Measurements from ENCODE around the gene OSBPL5.

The OSBPL5 gene

DNA sequence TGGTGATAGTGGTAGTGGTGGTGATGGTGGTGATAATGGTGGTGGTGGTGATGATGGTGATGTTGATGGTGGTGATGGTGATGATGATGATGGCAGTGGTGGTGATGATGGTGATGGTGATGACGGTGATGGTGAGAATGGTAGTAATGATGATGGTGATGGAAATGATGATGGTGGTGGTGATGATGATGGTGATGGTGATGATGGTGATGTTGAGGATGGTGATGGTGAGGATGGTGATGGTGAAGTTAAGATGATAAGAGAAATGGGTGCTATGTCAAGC is 41.8 kb upstream of the OSBPL5 start:
- DNase-seq (ENCODE audit: insufficient read length, low spot score) (no peak), FAIRE-seq (no peak)
- no peak for TF ChIP-seq CTCF (IDR thresholded peaks at IDR 0.05; ENCODE audit: insufficient read depth, missing control alignments)

GRCh38 chr11:3206156-3206921 is 41.2 kb upstream of the OSBPL5 start:
- no peak for FAIRE-seq
- DNase-seq (ENCODE audit: insufficient read length, low spot score): no peak
- no peak for TF ChIP-seq CTCF (IDR thresholded peaks at IDR 0.05; ENCODE audit: insufficient read depth, missing control alignments)

GRCh38 chr11:3205261-3206155 is 40.4 kb upstream of the OSBPL5 start:
- TF ChIP-seq CTCF (IDR thresholded peaks at IDR 0.05; ENCODE audit: insufficient read depth, missing control alignments): no peak
- DNase-seq (ENCODE audit: insufficient read length, low spot score): no peak
- FAIRE-seq: no peak

GRCh38 chr11:3204141-3205015 is 39.3 kb upstream of the OSBPL5 start:
- no peak for TF ChIP-seq CTCF (IDR thresholded peaks at IDR 0.05; ENCODE audit: insufficient read depth, missing control alignments)
- FAIRE-seq (no peak), DNase-seq (ENCODE audit: insufficient read length, low spot score) (no peak)

DNA sequence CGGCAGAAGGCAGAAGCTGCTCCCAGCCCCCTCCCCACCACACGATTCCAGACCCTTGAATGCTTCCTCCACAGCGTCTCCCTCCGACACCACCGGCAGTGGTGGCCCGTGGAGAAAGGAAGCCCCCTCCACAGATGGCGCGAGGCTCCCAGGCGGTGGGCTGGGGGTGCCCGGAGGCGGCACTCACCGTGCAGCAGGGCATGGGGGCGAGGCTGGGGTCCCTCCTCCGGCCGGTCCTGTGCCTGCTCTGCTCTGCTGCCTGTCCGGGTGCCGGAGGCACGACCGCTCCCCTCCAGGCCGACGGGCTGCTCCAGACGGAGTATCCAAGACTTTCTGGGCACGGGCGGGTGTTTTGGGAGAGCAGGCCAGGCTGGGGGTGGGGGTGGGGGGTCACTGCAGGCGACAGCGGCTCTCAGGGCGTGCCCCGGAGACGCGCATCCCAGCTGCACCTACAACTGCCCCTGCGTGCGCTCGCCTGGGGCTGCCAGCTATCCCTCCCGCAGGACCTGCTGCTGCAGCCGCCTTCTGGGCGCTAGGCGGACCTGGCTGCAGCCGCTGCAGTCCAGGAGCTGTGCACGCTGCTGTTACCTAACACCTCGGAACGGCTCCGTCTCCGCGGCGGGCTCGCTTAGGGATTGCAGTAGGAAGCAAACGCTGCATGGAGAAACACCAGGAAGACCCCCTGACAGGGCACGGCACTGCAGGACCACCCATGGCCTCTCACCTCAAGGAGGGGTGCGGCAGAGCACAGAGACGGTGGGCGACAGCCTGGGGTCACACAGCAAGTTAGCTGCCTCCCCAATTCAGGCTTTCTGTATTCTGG is 38.3 kb upstream of the OSBPL5 start:
- TF ChIP-seq CTCF (IDR thresholded peaks at IDR 0.05; ENCODE audit: insufficient read depth, missing control alignments): no peak
- DNase-seq (ENCODE audit: insufficient read length, low spot score) (no peak), FAIRE-seq (no peak)

GRCh38 chr11:3202759-3203158 is 37.6 kb upstream of the OSBPL5 start:
- no peak for TF ChIP-seq CTCF (IDR thresholded peaks at IDR 0.05; ENCODE audit: insufficient read depth, missing control alignments)
- FAIRE-seq (no peak), DNase-seq (ENCODE audit: insufficient read length, low spot score) (no peak)

All from D721Med (cell line).